ACC112 (cell line): ENCODE results near the gene MAD1L1.

Source experiments
- H2AFZ ChIP-seq: fragments of 200-600 bp; sonication (generic); one replicate; pipeline ENCODE4 v1.6.0; 2017; ENCODE audit warnings: antibody characterized with exemption, low read length; ENCODE audit not compliant: unreplicated experiment
- H3K27ac ChIP-seq: fragments of 200-600 bp; sonication (generic); 2 replicates; pipeline ENCODE4 v1.5.1; 2014; ENCODE audit warnings: low read depth, mild to moderate bottlenecking, antibody characterized with exemption, low read length, moderate library complexity
- H3K27me3 ChIP-seq: fragments of 200-600 bp; sonication (generic); 2 replicates; pipeline ENCODE4 v1.6.1; 2014; ENCODE audit warnings: mild to moderate bottlenecking, antibody characterized with exemption, low read length, moderate library complexity, mixed read lengths; ENCODE audit not compliant: insufficient read depth
- H3K36me3 ChIP-seq: fragments of 200-600 bp; sonication (generic); 2 replicates; pipeline ENCODE4 v1.6.1; 2016; ENCODE audit warnings: mild to moderate bottlenecking, antibody characterized with exemption, low read length, moderate library complexity, mixed read lengths; ENCODE audit not compliant: insufficient read depth
- H3K4me1 ChIP-seq: fragments of 200-600 bp; sonication (generic); one replicate; pipeline ENCODE4 v1.6.1; 2016; ENCODE audit warnings: low read length, mixed read lengths; ENCODE audit not compliant: insufficient read depth, unreplicated experiment, control insufficient read depth
- H3K4me3 ChIP-seq: fragments of 200-600 bp; sonication (generic); 2 replicates; pipeline ENCODE4 v1.5.1; 2014; ENCODE audit warnings: mild to moderate bottlenecking, low read depth, low read length
- H3K79me2 ChIP-seq: fragments of 200-600 bp; sonication (generic); one replicate; pipeline ENCODE4 v1.6.0; 2016; ENCODE audit warnings: low read length; ENCODE audit not compliant: control insufficient read depth, unreplicated experiment, insufficient read depth

Gene MAD1L1

GRCh38 chr7:2258661-2259365 is 26.1 kb upstream of the MAD1L1 start:
- no peaks in the 10 kb centered on the region for H3K79me2 ChIP-seq
- no peak overlapping the region for H2AFZ ChIP-seq
- no peaks in the 10 kb centered on the region for H3K27me3 ChIP-seq
- no peaks in the 10 kb centered on the region for H3K36me3 ChIP-seq
- no peaks in the 10 kb centered on the region for H3K4me1 ChIP-seq
- H3K4me3 ChIP-seq = no peak overlapping the region
- H3K27ac ChIP-seq = no peak overlapping the region

GRCh38 chr7:2257651-2258050 is 24.9 kb upstream of the MAD1L1 start:
- no peak overlapping the region for H3K4me3 ChIP-seq
- no peak overlapping the region for H2AFZ ChIP-seq
- H3K4me1 ChIP-seq = no peaks in the 10 kb centered on the region
- no peaks in the 10 kb centered on the region for H3K36me3 ChIP-seq
- no peak overlapping the region for H3K27ac ChIP-seq
- H3K79me2 ChIP-seq = no peaks in the 10 kb centered on the region
- no peaks in the 10 kb centered on the region for H3K27me3 ChIP-seq

DNA sequence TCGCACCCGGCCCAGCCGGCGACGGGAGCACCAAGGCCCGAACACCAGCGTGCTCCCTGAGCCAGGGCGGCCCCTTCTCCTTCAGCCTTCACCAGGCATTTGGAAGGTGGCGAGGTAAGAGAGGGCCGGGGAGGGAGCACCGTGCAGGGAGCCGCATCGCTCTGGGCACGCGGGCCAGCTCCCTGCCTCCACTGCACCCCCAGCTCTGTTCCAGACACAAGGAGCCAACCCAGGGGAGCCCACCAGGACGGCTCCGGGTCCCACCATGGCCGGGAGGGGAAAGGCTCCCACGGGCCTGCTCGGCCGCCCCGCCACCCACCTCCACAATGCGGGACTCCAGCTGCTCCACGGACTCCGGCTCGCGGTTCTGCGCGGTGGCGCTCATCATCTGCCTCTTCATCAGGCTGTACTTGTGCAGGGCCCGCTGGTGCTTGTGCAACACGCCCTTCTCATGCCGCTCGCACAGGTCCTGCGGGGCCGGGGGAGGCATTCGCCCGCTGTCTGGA is 24.4 kb upstream of the MAD1L1 start:
- H3K4me1 ChIP-seq = no peaks in the 10 kb centered on the region

DNA sequence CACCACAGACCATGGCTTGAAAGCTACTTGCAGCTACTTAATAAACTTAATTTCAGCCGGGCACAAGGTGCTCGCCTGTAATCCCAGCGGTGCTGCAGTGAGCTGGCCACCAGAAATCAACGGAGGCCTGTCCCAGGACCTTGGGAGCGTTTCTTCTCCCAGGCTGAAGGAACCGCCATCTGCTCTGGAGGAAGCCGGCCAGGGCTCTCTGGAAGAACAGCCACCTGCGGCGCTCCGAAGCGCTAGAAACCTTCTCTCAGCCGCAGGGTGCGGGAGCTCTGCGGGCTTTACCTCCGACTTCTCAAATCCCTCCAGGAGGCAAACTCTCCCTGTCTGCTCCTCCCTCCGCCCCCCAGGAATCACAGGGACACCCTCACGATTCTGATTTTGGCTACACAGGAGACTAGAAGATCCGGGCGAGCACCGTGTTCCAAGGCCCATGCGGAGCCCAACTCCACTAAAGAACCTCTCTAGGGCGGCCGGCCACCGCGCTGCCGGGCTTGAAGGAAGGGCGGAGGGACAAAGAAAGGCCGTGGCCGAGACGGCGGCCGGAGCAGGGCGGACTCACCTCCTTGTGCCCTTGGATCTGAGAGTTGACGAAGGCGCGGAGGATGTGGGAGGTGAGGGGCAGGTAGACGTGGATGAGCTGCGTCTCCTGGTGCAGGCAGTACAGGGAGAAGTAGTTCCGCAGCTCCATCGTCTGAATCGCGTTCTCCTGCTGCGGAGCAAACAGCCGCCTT is 23.7 kb upstream of the MAD1L1 start:
- Histone ChIP-seq H3K4me1 (no peaks in the 10 kb centered on the region), H3K36me3 (no peaks in the 10 kb centered on the region), H2AFZ (no peak overlapping the region), H3K27me3 (no peaks in the 10 kb centered on the region), H3K79me2 (no peaks in the 10 kb centered on the region), H3K27ac (no peak overlapping the region), H3K4me3 (no peak overlapping the region)

More for the DNA sequence above, 24.4 kb upstream of the MAD1L1 start:
- no peak overlapping the region for H3K27ac ChIP-seq
- no peaks in the 10 kb centered on the region for H3K27me3 ChIP-seq
- no peak overlapping the region for H2AFZ ChIP-seq
- H3K79me2 ChIP-seq = no peaks in the 10 kb centered on the region
- H3K36me3 ChIP-seq = no peaks in the 10 kb centered on the region
- no peak overlapping the region for H3K4me3 ChIP-seq

- Histone ChIP-seq H3K79me2 (no peaks in the 10 kb centered on the region), H3K27me3 (no peaks in the 10 kb centered on the region), H3K36me3 (no peaks in the 10 kb centered on the region), H3K4me1 (no peaks in the 10 kb centered on the region), H2AFZ (no peak overlapping the region), H3K27ac (no peak overlapping the region), H3K4me3 (no peak overlapping the region)
Measured at GRCh38 chr7:2255145-2256139, 22.7 kb upstream of the MAD1L1 start.

- no peak overlapping the region for H3K27ac ChIP-seq
- H3K4me1 ChIP-seq = peaks cover 6% of the 10 kb centered on the region
- H3K36me3 ChIP-seq = no peaks in the 10 kb centered on the region
- no peaks in the 10 kb centered on the region for H3K79me2 ChIP-seq
- no peaks in the 10 kb centered on the region for H3K27me3 ChIP-seq
- no peak overlapping the region for H3K4me3 ChIP-seq
- no peak overlapping the region for H2AFZ ChIP-seq
Measured at GRCh38 chr7:2254429-2255144, 21.8 kb upstream of the MAD1L1 start.

DNA sequence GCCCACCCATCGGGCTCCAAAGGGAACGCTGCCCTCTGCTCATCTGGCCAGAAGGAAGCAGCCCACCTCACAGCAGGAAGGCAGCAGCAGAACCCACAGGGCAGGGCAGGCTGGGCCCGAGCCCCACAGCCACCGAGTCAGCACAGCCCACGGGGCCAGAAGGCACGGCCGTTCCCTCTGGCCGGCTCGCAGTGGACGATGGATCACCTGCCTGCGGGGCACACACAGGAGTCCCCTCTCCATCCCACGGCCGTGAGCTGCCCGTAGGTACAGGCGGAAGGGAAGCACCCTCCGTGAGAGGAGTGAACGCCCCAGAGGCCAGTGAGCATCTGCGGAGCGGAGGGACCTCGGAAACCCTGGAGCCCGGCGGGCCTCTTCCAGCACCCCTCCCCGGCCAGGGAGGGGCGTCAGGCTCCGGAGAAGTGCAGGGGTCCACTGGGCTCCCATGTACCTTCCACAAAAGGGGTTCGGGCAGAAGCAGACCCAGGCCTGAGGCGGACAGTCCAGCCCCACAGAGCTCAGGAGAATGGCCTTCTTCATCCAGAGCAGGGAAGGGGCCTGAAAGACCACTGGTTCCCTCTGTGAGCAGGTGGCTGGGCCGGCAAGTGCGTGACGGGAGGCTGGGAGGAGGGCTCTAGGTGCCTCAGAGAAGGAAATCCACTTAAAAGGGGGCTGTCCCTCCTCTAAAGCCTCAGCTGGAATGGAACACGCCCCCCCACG is 20.9 kb upstream of the MAD1L1 start:
- H3K79me2 ChIP-seq = no peaks in the 10 kb centered on the region
- H3K36me3 ChIP-seq = no peaks in the 10 kb centered on the region
- H3K27me3 ChIP-seq = no peaks in the 10 kb centered on the region
- H3K4me1 ChIP-seq = peaks cover 13% of the 10 kb centered on the region
- H3K4me3 ChIP-seq = no peak overlapping the region
- H3K27ac ChIP-seq = no peak overlapping the region
- no peak overlapping the region for H2AFZ ChIP-seq

DNA sequence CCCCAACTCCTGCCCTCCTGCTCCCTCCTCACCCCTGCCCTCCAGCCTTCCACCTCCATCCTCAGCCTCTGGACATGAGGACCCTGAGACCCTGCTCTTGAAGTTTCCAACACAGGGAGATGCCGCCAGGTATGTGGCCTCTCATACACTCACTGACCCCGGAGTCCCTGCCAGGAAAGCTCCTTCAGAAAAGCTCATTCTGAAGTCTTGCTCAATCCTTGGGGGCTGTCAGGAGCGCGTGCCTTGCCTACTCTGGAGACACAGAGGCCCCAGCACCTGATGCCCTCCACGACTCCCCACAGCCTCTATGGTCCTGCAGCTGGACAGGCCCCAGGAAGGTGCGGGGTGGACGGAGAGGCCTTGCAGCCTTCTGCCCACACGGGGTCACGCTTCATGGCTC is 20.3 kb upstream of the MAD1L1 start:
- peaks cover 19% of the 10 kb centered on the region for H3K4me1 ChIP-seq
- H2AFZ ChIP-seq = no peak overlapping the region
- no peaks in the 10 kb centered on the region for H3K36me3 ChIP-seq
- H3K27ac ChIP-seq = no peak overlapping the region
- H3K27me3 ChIP-seq = no peaks in the 10 kb centered on the region
- H3K79me2 ChIP-seq = no peaks in the 10 kb centered on the region
- no peak overlapping the region for H3K4me3 ChIP-seq

DNA sequence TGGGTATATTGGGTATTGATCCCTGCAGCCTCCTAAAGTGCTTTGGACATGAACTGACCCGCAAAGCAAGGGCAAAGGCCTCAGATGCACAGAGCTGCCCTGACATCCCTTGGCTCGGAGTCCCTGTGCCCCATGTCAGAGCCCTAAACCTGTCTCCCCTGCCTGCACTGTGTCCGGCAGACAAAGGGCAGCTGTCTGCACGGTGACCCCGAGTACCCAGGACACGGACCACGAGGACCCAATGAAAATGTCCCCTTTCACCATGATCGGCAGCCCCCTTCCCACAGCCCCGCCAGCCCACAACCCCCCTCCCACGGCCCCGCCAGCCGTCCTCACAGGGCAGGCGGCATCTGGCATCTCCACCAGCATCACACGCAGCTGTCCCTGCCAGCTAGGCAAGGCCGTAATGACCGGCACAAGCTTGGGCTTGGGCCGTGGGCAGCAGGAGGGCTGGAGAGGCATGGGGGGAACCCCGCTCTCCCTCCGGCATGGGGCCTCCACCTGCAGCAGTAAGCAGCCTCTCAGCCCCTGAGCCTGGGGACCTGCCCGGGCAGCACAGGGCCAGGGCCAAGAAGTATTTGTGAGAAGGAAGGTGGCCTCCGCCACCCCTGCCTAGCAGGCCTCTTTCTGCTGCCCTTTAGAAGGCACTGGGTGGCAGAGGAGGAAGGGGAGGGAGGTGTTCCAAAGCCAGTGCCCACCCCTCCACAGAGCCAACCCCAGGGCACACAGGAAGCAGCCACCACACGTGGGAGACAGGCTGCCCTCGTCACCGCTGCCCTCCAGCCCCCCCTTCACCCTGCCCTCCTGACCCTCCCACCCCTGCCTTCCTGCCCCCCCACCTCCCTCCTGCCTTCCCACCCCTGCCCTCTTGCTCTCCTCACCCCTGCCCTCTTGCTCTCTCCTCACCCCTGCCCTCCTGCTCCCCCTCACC is 19.4 kb upstream of the MAD1L1 start:
- H3K4me1 ChIP-seq = peaks cover 19% of the 10 kb centered on the region
- no peak overlapping the region for H3K27ac ChIP-seq
- no peak overlapping the region for H3K4me3 ChIP-seq
- H2AFZ ChIP-seq = no peak overlapping the region
- H3K36me3 ChIP-seq = no peaks in the 10 kb centered on the region
- no peaks in the 10 kb centered on the region for H3K79me2 ChIP-seq
- H3K27me3 ChIP-seq = no peaks in the 10 kb centered on the region
